Measurements from ENCODE around the gene SOHLH2. TPM values are rescaled to one million over a fixed set of nuclear protein-coding genes. Genes with fewer than 3 reads are reported as not detected.

The SOHLH2 gene
- polyA plus RNA-seq, 12 donors: 2.4 to 5.7 (median 3.7) TPM; not detected in 2

DNA sequence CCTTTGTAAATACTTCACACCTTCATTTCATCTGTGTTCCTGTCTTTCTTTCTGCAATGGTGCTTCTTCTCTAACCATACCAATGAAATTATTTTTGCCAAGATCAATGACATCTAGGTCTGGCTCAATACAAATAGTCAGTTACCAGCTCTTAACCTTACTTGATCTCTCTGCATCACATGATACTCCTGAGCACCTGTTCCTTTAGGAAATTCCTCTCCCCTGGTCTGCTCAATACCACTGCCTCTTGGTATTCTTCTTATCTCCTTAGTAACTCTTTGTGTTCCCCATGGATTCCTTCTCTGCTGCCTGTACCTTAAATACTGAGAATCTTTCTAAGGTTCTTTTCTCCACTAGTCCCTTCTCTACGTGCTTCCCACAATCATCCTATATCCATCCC lies 25.9 kb downstream of the SOHLH2 start:
- DNase-seq: no peak

DNA sequence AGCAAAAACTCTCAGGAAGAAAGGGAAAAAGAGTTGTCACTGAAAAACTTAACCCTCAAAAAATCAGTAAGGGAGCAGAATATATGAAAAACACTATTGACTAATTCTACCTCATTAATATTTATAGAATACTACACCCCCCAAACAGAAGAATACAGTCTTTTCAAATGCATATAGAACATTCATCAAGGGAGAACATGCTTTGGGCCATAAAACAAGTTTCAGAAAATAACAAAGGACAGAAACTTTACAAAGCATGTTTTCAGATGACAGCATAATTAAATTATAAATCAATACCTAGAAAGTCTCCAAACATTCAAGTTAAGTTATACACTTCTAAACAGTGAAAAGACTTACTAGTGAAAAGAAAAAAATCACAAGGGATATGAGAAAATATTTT lies 30.5 kb downstream of the SOHLH2 start:
- no peak for DNase-seq

DNA sequence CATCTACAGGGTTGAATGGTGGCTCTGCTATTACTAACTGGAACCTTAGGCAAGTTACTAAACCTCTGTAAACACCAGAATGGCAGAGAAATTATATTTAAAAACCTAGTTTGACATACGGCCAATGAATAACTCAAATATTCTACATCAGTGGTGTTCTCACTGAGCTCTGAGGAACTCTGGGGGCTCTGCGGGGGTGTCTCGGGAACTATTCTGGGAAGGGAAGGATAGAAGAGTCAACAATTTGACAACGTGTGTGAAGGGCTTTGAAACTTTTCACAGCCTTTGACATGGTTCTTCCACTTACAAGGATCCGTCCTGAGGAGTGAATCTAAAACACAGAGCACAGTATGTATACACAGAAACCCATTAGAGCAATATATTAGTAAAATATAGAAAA lies 38.7 kb downstream of the SOHLH2 start:
- no peak for DNase-seq

DNA sequence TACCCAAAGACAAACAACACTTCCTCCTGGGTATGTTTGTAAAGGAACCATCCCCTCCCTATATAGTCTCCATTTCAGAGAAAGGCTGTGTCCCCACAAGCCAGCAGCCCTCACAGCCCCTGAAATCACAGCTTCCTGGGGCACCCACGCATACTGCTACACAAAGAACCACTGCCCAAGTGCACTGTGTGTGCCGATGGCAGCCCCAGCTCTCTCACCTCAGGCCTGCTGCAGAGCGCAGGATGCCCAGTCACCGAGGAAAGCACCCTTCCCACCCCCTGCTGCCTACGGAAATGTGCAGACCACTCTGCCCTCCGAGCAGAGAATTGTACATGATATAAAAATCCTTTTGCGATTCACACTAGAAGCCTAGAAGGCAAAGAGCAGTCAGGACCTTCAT lies 39.4 kb downstream of the SOHLH2 start:
- no peak for DNase-seq

DNA sequence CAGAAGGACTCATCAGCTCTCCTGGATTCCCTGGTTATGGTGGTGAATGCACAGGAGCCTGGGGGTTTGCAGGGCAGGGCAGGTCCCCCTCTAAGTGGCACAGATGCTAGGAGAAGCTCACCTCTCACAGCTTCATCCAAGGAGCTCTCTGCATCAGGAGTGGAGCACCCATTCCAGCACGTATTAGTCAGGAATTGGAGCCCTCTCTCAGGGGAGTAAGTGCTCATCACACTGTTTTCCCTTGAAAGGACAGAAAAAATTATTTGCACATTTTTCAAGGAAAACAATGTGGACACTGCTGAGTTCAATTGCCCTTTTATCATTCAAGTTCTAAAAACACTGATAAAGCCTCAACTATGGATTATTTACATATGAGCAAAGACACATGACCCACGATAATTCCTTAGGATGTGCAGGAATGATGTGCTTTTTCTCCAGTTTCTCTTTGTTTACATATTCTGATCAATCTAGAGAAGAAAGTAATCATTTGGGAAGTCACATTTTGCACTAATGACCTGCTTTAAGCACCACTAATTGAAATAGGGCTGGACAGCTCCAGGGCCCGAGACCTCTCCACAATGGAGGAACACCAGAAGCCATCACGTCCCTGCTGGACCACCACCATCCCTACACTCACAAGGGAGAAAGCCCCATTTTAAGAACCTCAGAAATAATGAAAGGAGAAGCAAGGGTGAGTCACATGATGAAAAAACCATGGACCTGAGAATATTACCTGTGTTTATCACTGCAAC lies 40.6 kb downstream of the SOHLH2 start:
- no peak for DNase-seq

DNA sequence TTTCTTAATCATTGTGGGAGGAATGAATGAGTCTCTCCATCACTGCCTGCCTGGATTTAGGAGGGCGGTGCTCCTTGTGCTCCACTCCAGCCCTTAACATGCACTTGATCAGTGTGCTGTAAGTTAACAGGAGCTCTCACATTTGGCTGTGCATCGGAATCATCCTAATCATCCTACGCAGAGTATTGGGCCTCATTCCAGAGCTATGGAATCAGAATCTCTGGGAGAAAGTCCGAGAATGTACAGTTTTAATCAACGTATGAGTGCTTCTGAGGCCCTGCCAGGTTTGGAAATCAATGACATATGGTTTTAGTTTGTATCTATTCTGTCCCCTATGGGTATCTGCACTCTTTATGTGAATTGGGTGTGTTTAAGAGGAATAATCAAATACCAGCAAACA lies 48.3 kb downstream of the SOHLH2 start:
- peak; percentile 72 for DNase-seq

DNA sequence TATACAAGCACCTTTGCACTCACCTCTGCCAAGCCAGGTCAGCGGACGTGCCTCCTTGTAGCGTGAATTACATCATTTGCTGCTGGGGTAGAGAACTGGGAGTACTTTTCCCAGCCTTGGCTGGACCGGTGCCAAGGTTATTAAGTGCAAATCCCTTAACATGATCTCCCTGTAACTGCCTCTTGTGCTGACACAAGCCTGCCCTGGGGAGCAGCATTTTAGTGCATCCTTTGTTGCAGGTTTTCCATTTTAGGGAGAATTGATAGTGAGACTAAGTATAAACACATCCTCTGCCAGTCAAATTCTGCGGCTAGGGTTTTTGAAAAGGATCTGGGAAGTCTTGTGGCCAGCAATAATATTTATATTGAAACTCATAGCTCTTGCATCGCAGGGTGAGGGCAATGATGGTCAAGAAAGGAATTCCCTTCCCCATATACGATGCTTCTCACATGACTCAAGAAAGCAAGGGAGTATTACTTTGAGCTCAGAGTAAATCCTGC lies 50.5 kb downstream of the SOHLH2 start:
- DNase-seq: no peak

DNA sequence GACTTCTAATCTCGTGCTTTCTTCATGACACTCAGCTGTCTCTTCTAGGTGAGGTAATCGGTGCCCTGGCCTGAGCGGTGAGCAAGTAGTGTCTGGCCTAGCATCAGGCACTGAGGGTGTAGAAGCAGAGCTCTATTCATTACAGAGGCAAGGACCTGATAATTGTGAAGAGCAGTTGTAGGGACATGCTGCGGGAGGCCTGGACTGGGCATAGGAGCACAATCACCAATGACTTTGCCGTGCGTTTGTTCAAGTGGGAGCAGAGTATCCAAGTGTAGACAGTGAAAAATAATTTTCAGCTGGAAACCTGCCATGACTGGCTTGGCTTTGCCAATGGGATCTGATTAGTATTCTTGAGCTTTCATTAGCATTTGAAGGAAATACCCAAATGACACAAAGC lies 51.1 kb downstream of the SOHLH2 start:
- no peak for DNase-seq

DNA sequence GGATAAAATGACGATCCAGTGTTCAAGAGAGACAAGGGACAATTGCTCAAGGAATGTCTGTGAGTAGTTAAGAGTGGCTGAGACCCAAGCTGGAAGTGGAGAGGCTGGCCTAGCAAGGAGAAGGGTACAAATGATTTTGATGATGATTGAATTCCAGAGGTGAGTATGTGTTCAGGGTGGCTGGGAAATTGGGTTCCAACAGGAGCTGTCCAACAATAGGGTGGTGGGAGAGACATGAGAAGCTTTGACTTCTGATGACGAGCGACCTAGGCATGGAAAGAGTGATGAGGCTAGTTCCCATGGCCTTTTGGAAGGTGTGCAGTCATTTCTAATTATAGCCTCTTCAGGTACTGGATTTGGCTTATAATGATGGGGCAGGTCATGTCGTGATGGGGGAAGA lies 54.1 kb downstream of the SOHLH2 start:
- DNase-seq: no peak

DNA sequence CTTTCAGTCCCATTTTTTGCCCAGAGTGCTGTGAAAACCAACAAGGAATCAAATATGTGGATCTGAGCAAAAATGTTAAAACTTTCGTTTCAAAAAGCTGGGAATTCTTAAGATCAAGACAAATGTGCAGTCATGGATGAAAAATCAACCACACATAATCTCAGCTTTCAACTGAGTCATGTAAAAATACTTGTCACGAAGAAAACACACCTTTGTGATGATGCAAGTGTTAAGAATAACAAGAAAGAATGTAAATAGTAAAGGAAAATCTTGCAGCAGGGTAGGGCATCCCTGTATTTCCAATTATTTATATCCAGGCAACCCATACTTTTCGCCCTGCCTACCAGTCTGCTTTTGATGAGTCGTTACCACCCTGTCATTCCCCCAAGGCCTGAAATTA lies 55.7 kb downstream of the SOHLH2 start:
- DNase-seq: no peak

DNA sequence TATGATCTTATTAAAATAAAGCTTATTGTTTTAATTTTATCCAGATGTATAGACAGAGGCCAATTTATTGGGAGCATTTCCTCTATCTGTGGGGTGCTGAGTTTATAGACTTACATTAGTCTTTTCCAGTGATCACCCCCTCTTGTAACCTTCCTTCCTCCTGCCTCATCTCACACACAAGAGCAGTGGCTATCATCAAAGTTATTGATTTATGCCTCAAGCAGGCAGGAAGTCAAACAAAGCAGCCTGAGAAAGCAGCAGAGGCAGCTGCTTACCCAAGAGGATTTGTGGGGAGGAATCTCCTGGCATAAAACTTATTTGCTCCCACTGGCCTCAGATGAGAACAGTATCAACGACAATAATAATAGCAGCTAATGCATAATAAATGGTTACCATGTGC lies 56.9 kb downstream of the SOHLH2 start:
- DNase-seq: peak; percentile 84

DNA sequence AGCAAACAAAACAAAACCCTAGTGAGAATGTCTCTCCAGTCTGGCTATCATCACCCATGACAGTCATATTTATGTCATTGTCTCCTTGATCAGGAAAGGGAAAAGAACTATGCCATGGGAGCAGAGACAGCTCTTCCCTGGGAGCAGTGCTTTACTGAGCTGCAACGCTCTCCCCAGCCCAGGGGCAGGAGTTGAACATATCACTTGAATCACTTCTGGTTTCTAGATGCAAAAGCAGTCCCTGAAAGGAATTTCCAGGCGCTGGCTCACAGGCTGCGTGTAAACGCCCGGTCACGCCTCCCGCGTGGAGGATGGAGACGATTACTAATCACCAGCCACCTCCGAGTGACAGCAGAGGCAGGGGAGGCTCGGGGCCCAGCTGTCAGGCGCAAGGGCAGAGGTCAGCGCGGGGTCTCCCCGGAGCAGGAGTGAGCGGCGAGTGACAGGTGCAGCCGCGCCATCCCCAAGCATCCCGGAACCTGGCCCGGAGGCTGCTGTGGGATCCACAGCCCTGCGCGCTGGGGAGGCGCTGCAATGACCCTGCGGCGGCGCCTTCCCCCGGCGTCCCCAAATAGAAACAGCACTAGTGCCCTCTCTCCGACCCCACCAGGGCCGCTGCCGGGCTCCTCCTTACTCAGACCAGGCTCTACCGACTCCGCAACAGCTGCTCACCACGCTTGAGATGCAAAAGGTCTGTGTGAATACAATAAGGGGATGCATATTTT lies 59.6 kb downstream of the SOHLH2 start:
- DNase-seq: no peak

DNA sequence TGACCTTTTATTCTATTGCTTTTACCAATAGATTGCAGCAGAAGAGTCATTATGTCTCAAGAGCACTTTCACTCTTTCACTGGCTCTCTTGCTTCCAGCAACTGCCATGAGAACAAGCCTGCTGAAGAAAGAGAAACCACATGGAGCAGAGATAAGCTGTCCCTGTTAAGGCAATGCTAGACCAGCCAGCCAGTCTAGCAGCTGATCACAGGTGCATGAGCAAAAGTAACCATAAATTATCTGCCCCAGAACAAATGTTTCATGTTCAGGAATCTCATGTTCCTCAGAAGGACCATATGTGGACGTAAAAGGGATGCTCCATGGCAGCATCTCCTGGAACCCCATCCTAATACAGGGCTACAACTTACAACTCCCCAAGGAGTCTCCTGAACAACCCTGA lies 62.8 kb downstream of the SOHLH2 start:
- DNase-seq: no peak

DNA sequence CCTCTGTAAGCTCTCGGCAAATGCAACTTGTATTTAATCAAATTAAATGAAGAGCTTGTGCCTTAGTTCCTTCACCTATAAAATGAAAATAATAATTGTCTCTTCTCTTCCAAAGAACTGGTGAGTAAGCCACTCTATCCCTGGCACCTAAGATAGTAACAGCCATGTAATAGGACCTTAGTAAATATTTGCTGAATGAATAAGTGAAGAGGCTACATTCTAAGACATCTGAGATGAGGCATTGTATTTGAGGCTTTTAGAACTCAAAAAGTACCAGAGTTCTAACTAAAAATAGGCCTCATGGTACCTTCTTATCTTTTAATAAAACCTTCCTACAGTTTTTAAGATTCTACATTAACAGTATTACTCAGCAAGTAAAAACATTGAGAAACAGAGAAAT lies 65.9 kb downstream of the SOHLH2 start:
- DNase-seq: no peak

DNA sequence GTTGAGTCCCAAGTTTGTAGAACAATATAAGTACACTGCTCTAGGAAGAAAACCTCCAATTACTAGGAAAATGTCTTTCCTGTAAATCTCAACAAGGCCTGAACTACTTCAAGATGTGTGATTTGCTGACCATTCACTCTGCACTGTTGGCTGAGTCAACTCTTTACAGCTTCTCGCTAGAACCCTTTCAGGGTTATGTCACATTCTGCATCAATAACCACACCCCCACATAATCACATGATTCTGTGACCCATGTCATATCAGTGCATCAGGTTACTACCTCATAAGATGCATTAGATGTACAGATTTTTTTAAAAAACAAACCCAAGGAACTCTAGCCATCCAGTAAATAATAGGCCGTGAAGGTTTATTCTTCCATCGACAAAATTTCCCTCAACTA lies 67.0 kb downstream of the SOHLH2 start:
- no peak for DNase-seq

DNA sequence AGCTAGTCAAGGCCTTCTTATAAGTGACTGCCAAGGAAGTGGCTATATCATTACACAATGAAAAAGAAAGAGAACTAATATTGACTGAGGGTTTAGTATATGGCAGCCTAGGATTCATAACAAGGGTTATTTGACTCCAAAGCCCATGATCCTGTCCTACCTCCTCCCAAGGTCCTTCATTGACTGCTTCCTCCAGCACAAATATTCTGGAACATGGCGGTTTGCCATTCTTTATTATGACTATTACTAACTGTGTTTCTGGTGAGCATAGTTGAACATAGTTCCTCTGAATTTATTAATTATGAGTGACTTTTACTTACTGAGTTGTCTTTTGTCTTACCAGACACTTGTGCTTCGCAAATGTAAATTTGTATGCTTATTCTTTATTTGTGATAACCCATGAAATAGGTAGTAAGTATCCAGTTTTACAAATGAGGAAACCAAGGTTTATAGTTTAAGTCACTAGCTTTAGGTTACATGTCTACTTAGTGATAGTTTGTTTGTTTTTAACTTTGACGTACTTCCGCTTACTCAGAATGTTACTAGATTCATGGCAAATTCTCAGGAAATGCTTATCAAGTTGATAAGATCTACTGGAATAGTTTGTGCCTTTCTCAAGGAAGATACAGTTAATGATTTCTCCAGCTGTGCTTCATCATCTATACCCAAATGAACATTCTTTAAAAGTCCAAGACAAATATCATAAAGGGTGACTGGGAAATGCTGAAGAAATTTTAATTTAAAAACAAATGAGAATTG lies 67.7 kb downstream of the SOHLH2 start:
- DNase-seq: no peak

DNA sequence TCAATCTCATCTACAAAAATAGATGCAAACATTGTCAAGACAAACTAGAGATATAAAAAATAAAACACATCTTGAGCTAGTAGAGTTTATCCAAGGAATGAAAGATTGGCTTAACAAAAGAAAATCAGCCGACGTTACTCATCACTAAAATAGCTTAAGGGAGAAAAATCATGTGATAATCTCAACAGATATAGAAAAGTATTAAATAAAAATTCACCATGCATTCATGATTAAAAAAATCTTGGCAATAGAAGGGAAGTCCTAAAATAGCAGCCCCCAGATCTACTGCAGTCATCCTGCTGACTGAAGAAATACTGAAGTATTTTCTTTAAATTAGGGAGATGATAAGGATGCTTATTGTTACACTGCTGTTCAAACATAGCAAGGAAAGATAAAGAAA lies 70.6 kb downstream of the SOHLH2 start:
- no peak for DNase-seq

DNA sequence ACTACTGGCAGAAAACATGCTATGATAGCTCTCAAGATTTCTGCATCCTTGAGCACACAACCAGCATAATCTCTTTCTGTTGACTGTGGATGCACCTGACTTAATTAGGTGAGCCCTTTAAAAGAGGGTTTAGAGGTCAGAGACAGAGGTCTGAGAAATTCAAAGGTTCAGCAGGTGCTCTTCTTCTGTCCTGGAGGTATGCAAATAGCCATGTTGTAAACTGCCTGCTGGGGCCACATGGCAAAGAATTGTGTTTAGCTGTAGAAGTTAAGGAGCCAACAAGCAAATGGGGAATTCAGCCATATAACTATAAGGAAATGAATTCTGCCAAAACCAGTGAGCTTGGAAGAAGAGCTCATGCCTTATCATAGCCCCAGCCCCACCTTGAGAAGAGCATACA lies 71.6 kb downstream of the SOHLH2 start:
- no peak for DNase-seq

DNA sequence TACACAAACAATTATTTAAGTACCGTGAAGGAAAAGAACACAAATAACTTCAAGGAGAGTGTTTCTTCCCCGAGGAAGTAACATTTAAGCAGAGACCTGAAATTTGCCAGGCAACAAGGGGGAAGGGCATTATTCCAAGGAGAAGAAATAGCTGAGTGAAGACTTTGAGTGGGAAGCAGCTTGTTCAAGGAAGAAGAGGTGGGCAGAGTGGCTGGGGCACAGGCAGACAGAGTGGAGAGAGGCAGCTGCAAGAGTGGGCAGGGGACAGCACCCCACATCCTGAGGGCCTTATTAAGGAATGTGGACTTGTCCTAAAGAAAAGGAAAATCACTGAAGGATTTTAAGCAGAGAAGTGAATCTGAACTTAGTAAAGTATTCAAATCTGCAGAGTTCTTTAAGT lies 78.5 kb downstream of the SOHLH2 start:
- DNase-seq: no peak

DNA sequence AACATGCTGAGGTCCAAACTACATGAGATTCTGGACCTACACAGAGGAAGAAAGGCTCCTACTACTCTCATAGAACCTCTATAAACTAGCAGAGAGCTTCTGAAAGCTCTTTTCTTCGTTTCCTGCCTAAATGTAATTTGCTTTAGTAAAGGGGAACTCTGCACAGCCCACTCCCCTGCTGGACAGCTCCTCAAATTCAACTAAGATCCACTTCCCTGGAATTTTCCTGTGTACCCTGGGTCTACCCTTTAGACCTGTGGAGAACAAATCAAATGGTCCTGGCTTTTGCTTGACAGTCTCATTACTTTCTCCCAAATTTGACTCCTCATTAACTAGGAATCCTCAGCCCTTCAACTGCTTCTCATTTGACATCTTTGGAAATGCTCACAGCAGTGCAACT lies 79.7 kb downstream of the SOHLH2 start:
- no peak for DNase-seq

DNA sequence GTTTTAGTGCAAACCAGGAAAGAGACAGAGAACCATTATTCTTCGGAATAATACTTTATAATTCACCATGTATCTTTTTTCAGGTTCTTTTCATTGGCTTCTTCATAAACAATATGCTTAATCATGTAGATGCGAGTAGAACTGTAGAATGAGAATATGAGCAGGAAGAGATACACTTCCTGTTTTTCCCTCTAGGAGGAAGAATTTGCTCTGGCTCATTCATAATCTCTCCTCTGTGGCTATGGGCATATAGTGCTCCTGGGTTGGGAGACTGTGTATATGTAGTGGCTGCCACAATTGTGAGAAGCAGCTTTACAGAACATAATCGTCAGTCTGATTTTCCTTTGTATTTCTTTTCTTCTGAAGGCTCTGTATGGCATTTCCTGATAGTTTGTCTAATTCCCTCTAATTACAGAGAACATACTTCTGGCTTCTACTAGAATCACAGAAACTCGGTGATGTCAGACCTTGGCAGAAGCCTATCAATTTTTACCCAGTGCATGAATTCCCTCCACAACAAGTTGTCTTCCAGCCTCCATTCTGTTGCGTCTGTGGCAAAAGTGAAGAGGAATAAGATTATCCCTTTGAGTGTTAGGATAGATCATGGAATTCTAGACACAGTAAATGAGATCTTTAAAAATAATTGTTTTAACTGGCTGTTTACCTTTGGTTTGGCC lies 80.3 kb downstream of the SOHLH2 start:
- DNase-seq: no peak

DNA sequence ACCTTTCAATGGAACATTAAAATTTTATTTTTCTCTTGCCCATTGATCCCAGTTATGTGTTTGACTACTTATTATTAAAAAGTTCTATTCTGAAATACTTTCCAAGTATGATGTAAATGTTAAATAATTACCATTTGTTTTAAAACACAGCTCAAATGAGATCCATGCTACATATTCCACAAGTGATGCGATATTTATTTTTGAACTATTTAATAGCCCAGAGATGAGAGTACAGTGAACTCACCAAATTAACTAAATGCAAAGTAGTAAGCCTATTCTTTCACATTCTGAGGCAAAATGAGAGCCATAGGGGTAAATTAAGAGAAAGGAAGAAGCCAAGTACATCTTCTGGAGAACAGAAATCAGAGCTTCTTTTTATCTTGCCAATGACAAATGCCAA lies 82.0 kb downstream of the SOHLH2 start:
- DNase-seq: no peak
